Measurements from ENCODE around the gene SLC16A11. TPM values are rescaled to one million over a fixed set of nuclear protein-coding genes. Genes with fewer than 3 reads are reported as not detected.

SLC16A11 gene
- total and polyA plus RNA-seq, 9 of the 15 experiments (the other 6 are each of a cell fraction or from before 2014, with no cell fraction given) = not detected

GRCh38 chr17:7034955-7035590 lies 8.8 kb downstream of the SLC16A11 start (continued):
- TF ChIP-seq ZNF740 (CRISPR knock-in tag; IDR thresholded peaks at IDR 0.05) = no peak
- no peak for TF ChIP-seq ZNF740 (tag; IDR thresholded peaks at IDR 0.05)
- TF ChIP-seq ZNF551 (CRISPR knock-in tag; IDR thresholded peaks at IDR 0.05) = no peak
- no peak for TF ChIP-seq EWSR1 (IDR thresholded peaks at IDR 0.05; ENCODE audit: borderline replicate concordance, low read depth, partially characterized antibody)
- peak; percentile 47; the same call in 1 of the 2 replicates for TF ChIP-seq ZNF592 (IDR thresholded peaks at IDR 0.05)
